ENCODE data around the gene TBXAS1. TPM values are rescaled to one million over a fixed set of nuclear protein-coding genes. Genes with fewer than 3 reads are reported as not detected.

Gene TBXAS1
- total and polyA plus RNA-seq, 11 donors: 2.0 to 32.0 (median 4.7) TPM

DNA sequence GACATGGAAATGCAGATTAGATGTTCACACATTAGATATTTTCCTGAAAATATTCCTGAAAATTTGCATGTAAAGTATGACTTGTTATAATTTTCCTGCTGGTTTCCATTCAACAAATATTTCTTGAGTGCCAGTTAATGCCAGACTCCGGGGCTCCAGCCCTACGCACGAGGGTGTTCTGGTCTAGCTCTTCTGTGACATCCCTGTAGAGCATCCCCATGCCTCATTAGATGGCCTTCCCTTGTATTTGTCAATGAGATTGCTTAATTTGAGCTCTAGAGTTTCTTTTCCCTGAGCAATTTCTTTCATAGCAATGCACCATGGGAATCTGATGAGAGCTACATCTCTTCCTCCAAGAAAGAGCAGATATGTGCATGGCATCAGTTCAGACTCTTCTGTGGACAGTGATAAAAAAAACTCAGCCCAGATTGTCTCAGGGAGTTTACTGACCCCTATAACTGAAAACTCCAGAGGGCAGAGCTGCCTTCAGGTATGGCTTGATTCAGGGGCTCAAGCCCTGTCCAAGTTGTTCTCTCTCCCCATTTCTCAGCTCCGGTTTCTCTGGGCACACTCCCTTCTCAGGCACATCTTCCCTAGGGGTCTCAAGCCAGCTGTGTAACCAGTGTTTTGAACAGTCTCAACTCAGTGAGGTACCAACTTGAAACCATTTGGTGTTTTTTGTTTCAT, 137.0 kb downstream of the TBXAS1 start:
- H3K27ac ChIP-seq: no peak overlapping the region
- H3K4me1 ChIP-seq: no peaks in the 10 kb centered on the region
- peaks cover 0 to 45% (median 0%) of the 10 kb centered on the region in 9 donors for H3K36me3 ChIP-seq
- intact Hi-C loops (cut with DNase I): no loop called here
- ATAC-seq (no peak), DNase-seq (no peak)
- H3K9me3 ChIP-seq: no peaks in the 10 kb centered on the region
- H3K4me3 ChIP-seq: no peak overlapping the region
- WGBS, 4 donors: 91 to 97% (median 94%) methylated on average over 4 of the region's 4 CpGs
- H3K27me3 ChIP-seq: no peaks in the 10 kb centered on the region
- TF ChIP-seq, protein P1, sequence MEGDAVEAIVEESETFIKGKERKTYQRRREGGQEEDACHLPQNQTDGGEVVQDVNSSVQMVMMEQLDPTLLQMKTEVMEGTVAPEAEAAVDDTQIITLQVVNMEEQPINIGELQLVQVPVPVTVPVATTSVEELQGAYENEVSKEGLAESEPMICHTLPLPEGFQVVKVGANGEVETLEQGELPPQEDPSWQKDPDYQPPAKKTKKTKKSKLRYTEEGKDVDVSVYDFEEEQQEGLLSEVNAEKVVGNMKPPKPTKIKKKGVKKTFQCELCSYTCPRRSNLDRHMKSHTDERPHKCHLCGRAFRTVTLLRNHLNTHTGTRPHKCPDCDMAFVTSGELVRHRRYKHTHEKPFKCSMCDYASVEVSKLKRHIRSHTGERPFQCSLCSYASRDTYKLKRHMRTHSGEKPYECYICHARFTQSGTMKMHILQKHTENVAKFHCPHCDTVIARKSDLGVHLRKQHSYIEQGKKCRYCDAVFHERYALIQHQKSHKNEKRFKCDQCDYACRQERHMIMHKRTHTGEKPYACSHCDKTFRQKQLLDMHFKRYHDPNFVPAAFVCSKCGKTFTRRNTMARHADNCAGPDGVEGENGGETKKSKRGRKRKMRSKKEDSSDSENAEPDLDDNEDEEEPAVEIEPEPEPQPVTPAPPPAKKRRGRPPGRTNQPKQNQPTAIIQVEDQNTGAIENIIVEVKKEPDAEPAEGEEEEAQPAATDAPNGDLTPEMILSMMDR (IDR thresholded peaks at IDR 0.05): no peak
- TF ChIP-seq POLR2A (IDR thresholded peaks at IDR 0.05): no peak

GRCh38 chr7:139966949-139967348, 137.9 kb downstream of the TBXAS1 start:
- Histone ChIP-seq H3K9me3 (no peaks in the 10 kb centered on the region), H3K27ac (no peak overlapping the region), H3K27me3 (no peaks in the 10 kb centered on the region), H3K36me3 (peaks cover 0 to 39% (median 0%) of the 10 kb centered on the region in 9 donors), H3K4me1 (no peaks in the 10 kb centered on the region), H3K4me3 (no peak overlapping the region)
- WGBS, 4 donors: 92 to 98% (median 94%) methylated on average over 5 of the region's 5 CpGs
- TF ChIP-seq, protein P1 (IDR thresholded peaks at IDR 0.05): no peak
- no peak for TF ChIP-seq POLR2A (IDR thresholded peaks at IDR 0.05)
- DNase-seq (no peak), ATAC-seq (no peak)
- intact Hi-C loops (cut with DNase I): no loop called here

DNA sequence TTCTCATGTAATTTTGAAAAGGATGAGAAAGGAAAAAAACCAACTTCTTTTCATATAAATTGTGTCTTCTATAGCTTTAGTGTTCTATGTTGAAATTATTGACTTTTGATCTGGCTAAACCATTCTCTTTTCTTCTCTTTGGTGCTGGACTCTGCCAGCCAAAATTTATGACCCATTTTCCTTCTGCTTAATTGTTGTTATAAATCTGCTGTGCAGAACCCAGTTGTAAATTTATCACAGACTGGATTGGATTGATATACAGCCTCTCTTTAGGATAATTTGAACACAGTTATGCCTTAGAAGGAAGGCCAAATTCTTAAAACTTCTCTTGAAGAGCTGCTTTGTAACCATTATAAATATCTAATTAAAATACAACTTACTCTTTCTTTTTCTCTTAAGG, 139.9 kb downstream of the TBXAS1 start:
- ATAC-seq: no peak
- no peaks in the 10 kb centered on the region for H3K27me3 ChIP-seq
- no peak overlapping the region for H3K27ac ChIP-seq
- intact Hi-C loops (cut with DNase I): no loop called here
- no peaks in the 10 kb centered on the region for H3K9me3 ChIP-seq
- H3K4me1 ChIP-seq: no peaks in the 10 kb centered on the region
- TF ChIP-seq, protein P1 (IDR thresholded peaks at IDR 0.05): no peak
- no peak for TF ChIP-seq POLR2A (IDR thresholded peaks at IDR 0.05)
- no peak for DNase-seq
- no peak overlapping the region for H3K4me3 ChIP-seq
- H3K36me3 ChIP-seq: peaks cover 0 to 31% (median 0%) of the 10 kb centered on the region in 9 donors

- TF ChIP-seq, protein P1 (IDR thresholded peaks at IDR 0.05): no peak
- no peak for TF ChIP-seq POLR2A (IDR thresholded peaks at IDR 0.05)
Measured at GRCh38 chr7:139972029-139972428, 143.0 kb downstream of the TBXAS1 start.

More at GRCh38 chr7:139972029-139972428, 143.0 kb downstream of the TBXAS1 start:
- Histone ChIP-seq H3K4me3 (no peak overlapping the region), H3K9me3 (no peaks in the 10 kb centered on the region), H3K27me3 (no peaks in the 10 kb centered on the region), H3K27ac (no peak overlapping the region), H3K4me1 (no peaks in the 10 kb centered on the region), H3K36me3 (peaks cover 0 to 20% (median 0%) of the 10 kb centered on the region in 9 donors)
- ATAC-seq (no peak), DNase-seq (no peak)
- intact Hi-C loops (cut with DNase I): no loop called here

Measured in heart left ventricle (tissue), 16 donors.